ENCODE results near the gene TNFRSF12A.

Gene TNFRSF12A

DNA sequence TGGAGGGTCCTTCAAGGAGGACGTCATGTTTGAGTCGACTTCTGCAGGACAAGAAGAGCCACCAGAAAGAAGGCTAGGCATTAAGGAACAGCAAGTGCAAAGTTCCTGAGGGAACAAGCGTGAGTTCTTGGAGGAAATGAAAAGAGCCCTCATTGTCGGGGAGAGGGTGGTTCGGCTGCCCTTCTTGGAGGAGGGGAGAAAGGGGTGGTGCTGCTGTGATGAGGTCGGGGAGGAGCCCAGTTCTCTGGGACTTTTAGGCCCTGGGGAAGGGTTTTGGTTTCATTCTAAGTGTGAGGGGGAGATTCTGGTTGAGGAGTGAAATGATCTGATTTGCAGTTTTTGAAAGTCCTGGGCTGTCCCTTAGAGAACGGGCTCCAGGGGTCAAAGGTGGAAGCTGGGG lies 12.5 kb downstream of the TNFRSF12A start:
- H3K4me1 ChIP-seq (ENCODE audit: insufficient read depth, low read length): peaks cover 9% of the 10 kb centered on the region
- H3K27me3 ChIP-seq (ENCODE audit: control insufficient read depth in 1 of 2, insufficient read depth in 2 of 2, low read length in 2 of 2): peaks cover 23 to 64% of the 10 kb centered on the region in 2 donors
- H3K9me3 ChIP-seq (ENCODE audit: low read length): no peaks in the 10 kb centered on the region

DNA sequence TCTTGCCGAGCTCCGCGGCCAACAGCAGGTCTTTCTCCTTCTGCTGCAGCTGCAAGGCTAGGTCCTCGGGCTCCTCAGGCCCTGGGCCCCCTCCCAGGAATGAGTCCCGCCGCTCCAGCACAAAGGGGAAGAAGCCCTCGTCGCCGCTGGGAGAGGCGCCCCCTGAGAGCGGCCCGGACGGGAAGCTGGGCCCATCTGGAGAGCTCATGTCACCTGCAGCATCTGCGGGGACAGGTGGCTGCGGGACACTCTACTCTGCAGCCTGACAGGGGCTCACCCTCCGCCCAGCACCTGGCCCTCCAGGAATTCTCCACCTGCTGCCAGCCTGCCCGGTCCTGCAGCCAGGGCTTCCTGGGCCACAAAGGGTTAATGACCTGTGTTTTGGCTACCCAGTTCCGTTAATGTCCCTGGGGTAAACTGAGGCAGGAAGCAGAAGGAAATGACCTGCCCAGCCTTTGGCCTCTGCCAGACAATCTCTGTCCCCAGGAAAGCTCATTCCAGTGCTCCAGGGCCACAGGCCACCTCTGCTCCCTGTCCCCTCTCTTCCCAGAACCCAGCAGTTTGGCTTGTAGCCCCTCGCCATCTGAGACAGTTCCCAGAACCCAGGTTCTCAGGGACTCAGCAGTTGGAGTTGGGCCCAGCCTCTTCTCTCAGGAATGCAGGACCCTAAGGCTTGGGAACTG lies 15.3 kb downstream of the TNFRSF12A start:
- H3K36me3 ChIP-seq (ENCODE audit: insufficient read depth, low read length): no peaks in the 10 kb centered on the region
- H3K9ac ChIP-seq (ENCODE audit: low read length): no peak overlapping the region
- H3K27me3 ChIP-seq (ENCODE audit: control insufficient read depth in 1 of 2, insufficient read depth in 2 of 2, low read length in 2 of 2): peaks cover 25 to 65% of the 10 kb centered on the region in 2 donors
- H3K4me3 ChIP-seq (ENCODE audit: low read depth in 1 of 2, low read length in 2 of 2): no peak overlapping the region
- no peaks in the 10 kb centered on the region for H3K9me3 ChIP-seq (ENCODE audit: low read length)
- no peak overlapping the region for H3K27ac ChIP-seq (ENCODE audit: low read depth, low read length)
- H3K4me1 ChIP-seq (ENCODE audit: insufficient read depth, low read length): no peaks in the 10 kb centered on the region

More for the DNA sequence above, 12.5 kb downstream of the TNFRSF12A start:
- Histone ChIP-seq H3K36me3 (ENCODE audit: insufficient read depth, low read length) (no peaks in the 10 kb centered on the region), H3K4me3 (ENCODE audit: low read depth in 1 of 2, low read length in 2 of 2) (no peak overlapping the region), H3K27ac (ENCODE audit: low read depth, low read length) (no peak overlapping the region), H3K9ac (ENCODE audit: low read length) (no peak overlapping the region)

DNA sequence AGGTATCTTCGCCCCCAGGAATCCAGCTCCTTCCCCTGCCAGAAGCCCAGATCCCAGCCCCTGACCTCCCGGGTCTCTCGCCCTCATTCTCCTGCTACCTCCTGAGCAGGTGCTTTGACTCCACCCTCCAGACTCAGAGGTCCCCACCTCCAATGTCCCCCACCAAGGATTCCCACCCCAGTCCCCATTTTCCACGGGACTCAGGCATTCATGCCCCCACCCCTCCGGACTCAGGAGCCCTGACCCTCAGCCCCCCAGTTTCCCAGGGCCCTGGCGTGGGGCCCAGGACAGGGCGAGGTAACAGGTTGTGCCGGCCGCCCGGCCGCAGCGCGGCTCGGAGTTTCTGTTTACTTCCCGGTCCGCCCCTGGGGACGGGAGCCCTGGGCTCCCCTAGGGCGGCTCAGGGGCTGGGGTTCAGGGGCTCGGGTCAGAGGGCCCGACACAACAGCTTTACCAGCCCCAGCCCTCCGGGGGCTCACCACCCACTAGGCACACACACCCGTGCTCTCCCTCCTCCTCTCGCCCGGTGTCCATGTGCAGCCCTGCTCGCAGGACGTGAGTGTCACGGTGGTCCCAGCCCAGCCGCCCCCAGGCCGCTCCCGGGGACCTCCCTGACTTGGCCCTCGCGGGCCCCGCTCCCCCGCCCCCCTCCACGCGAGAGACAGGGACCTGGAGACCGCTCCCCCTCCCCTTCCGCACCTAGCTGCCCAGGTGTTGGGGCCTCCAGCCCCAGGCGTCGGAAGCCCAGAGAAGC lies 16.0 kb downstream of the TNFRSF12A start:
- H3K27ac ChIP-seq (ENCODE audit: low read depth, low read length): no peak overlapping the region
- H3K4me3 ChIP-seq (ENCODE audit: low read depth in 1 of 2, low read length in 2 of 2): no peak overlapping the region
- no peaks in the 10 kb centered on the region for H3K36me3 ChIP-seq (ENCODE audit: insufficient read depth, low read length)
- peaks cover 25 to 58% of the 10 kb centered on the region in 2 donors for H3K27me3 ChIP-seq (ENCODE audit: control insufficient read depth in 1 of 2, insufficient read depth in 2 of 2, low read length in 2 of 2)
- no peak overlapping the region for H3K9ac ChIP-seq (ENCODE audit: low read length)
- no peaks in the 10 kb centered on the region for H3K4me1 ChIP-seq (ENCODE audit: insufficient read depth, low read length)
- H3K9me3 ChIP-seq (ENCODE audit: low read length): no peaks in the 10 kb centered on the region

DNA sequence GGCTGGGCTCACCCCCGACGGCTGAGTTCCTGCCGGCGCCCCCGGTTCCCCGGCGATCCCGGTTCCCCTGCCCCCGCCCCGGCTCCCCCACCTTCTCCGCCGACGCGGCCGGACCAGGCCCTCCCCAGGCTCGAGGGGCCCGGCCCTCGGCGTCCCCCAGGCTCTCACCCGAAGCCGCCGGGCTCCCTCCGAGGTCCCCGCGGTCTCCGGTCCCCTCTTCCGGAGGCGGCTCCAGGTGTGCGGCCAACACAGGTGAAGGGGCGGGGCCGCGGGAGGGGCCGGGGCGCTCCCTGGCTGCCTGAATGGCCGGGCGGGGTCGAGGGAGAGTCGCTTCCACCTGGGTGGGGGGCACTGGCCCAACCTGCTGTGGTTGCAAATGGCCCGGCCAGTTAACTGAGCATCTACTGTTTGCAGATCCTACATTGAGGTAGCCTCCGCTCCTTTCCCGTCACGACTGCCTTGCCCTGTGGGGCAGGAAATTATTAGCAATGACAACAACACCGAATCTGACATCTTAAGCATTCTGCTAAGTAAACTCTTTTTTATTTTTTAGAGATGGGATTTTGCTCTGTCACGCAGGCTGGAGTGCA lies 16.7 kb downstream of the TNFRSF12A start, which contains the start of gene BICDL2:
Gene BICDL2, minus strand, starts transcription at position 219 of the 590 bp plus-strand sequence. CDS start 1,448 bp downstream, outside the sequence.
- no peaks in the 10 kb centered on the region for H3K4me1 ChIP-seq (ENCODE audit: insufficient read depth, low read length)
- H3K36me3 ChIP-seq (ENCODE audit: insufficient read depth, low read length): no peaks in the 10 kb centered on the region
- no peak within 1 kb of the TSS for H3K27ac ChIP-seq (ENCODE audit: low read depth, low read length)
- no peak within 1 kb of the TSS for H3K4me3 ChIP-seq (ENCODE audit: low read depth in 1 of 2, low read length in 2 of 2)
- no peaks in the 10 kb centered on the region for H3K9me3 ChIP-seq (ENCODE audit: low read length)
- H3K9ac ChIP-seq (ENCODE audit: low read length): no peak within 1 kb of the TSS
- peaks cover 25 to 53% of the 10 kb centered on the region in 2 donors for H3K27me3 ChIP-seq (ENCODE audit: control insufficient read depth in 1 of 2, insufficient read depth in 2 of 2, low read length in 2 of 2)

DNA sequence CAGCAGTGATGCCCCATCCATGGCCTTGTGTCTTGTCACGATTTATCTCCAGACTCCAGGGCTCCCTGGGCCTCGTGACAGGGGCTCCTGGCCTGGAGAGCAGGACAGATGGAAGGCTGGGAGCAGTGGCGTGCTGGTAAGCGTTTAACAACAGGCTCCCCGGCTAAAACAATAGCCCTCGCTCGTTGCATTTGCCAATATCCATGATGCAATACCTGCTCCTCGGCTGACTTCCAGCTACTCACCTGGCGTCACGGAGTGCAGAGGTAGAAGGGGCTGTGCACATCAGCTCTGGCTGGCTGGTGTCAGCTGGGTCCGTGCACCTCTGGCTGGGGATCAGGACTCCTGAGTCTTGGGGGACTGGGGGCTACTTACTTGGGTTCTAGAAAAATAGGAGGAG lies 18.1 kb downstream of the TNFRSF12A start:
- no peak overlapping the region for H3K27ac ChIP-seq (ENCODE audit: low read depth, low read length)
- no peaks in the 10 kb centered on the region for H3K4me1 ChIP-seq (ENCODE audit: insufficient read depth, low read length)
- H3K27me3 ChIP-seq (ENCODE audit: control insufficient read depth in 1 of 2, insufficient read depth in 2 of 2, low read length in 2 of 2): peaks cover 26 to 53% of the 10 kb centered on the region in 2 donors
- no peak overlapping the region for H3K4me3 ChIP-seq (ENCODE audit: low read depth in 1 of 2, low read length in 2 of 2)
- H3K36me3 ChIP-seq (ENCODE audit: insufficient read depth, low read length): no peaks in the 10 kb centered on the region
- H3K9ac ChIP-seq (ENCODE audit: low read length): no peak overlapping the region
- H3K9me3 ChIP-seq (ENCODE audit: low read length): no peaks in the 10 kb centered on the region

DNA sequence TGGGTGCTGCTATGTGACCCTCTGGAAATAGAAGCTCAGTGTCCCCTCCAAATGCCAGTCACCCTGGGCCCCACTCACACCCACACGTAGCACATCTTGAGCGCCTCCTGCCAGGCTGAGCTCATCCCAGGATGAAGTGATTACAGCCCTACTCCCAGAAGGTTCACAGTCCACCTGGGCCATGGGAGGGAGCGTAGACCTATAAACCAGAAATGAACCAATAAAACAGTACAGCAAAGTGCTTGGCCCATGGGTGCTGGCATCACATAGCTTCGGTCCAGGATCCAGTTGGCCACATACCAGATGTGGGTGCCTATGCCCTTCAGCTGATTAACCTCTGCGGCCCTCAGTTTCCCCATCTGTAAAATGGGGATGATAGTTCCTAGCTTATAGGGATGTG lies 18.7 kb downstream of the TNFRSF12A start:
- no peaks in the 10 kb centered on the region for H3K36me3 ChIP-seq (ENCODE audit: insufficient read depth, low read length)
- H3K9me3 ChIP-seq (ENCODE audit: low read length): no peaks in the 10 kb centered on the region
- H3K4me3 ChIP-seq (ENCODE audit: low read depth in 1 of 2, low read length in 2 of 2): no peak overlapping the region
- no peak overlapping the region for H3K9ac ChIP-seq (ENCODE audit: low read length)
- H3K4me1 ChIP-seq (ENCODE audit: insufficient read depth, low read length): no peaks in the 10 kb centered on the region
- H3K27ac ChIP-seq (ENCODE audit: low read depth, low read length): no peak overlapping the region
- peaks cover 31 to 57% of the 10 kb centered on the region in 2 donors for H3K27me3 ChIP-seq (ENCODE audit: control insufficient read depth in 1 of 2, insufficient read depth in 2 of 2, low read length in 2 of 2)

DNA sequence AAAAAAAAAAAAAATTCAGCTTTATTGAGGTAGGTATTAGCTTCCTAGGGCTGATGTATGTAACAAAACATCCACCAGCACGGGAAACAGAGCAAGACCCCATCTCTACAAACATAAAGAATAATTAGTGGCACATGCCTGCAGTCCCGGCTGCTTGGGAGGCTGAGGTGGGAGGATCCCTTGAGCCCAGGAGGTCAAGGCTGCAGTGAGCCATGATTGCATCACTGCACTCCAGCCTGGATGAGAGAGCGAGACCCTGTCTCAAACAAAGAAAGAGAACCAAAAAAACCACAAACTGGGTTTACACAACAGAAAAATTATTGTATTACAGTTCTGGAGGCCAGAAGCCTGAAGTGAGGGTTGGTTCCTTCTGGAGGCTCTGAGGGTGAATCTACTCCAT lies 22.2 kb downstream of the TNFRSF12A start:
- no peaks in the 10 kb centered on the region for H3K36me3 ChIP-seq (ENCODE audit: insufficient read depth, low read length)
- H3K9ac ChIP-seq (ENCODE audit: low read length): no peak overlapping the region
- peaks cover 31 to 63% of the 10 kb centered on the region in 2 donors for H3K27me3 ChIP-seq (ENCODE audit: control insufficient read depth in 1 of 2, insufficient read depth in 2 of 2, low read length in 2 of 2)

DNA sequence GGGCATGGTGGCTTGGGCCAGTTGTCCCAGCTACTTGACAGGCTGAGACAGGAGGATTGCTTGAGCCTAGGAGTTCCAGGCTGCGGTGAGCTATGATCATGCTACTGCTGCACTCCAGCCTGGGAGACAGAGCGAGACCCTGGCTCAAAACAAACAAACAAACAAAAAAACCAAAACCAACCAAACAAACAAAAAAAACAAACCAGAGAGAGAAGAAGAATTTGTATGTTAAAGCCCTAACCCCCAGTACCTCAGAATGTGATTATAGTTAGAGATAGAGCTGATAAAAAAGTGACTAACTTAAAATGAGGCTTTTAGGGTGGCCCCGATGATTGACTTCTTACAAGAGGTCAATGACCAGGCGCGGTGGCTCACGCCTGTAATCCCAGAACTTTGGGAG lies 24.5 kb downstream of the TNFRSF12A start:
- Histone ChIP-seq H3K27ac (ENCODE audit: low read depth, low read length) (no peak overlapping the region), H3K36me3 (ENCODE audit: insufficient read depth, low read length) (no peaks in the 10 kb centered on the region), H3K4me3 (ENCODE audit: low read depth in 1 of 2, low read length in 2 of 2) (no peak overlapping the region), H3K9ac (ENCODE audit: low read length) (no peak overlapping the region), H3K9me3 (ENCODE audit: low read length) (no peaks in the 10 kb centered on the region), H3K4me1 (ENCODE audit: insufficient read depth, low read length) (no peaks in the 10 kb centered on the region), H3K27me3 (ENCODE audit: control insufficient read depth in 1 of 2, insufficient read depth in 2 of 2, low read length in 2 of 2) (peaks cover 19 to 53% of the 10 kb centered on the region in 2 donors)

More for the DNA sequence above, 22.2 kb downstream of the TNFRSF12A start:
- H3K27ac ChIP-seq (ENCODE audit: low read depth, low read length): no peak overlapping the region
- H3K4me1 ChIP-seq (ENCODE audit: insufficient read depth, low read length): no peaks in the 10 kb centered on the region
- no peaks in the 10 kb centered on the region for H3K9me3 ChIP-seq (ENCODE audit: low read length)
- no peak overlapping the region for H3K4me3 ChIP-seq (ENCODE audit: low read depth in 1 of 2, low read length in 2 of 2)

DNA sequence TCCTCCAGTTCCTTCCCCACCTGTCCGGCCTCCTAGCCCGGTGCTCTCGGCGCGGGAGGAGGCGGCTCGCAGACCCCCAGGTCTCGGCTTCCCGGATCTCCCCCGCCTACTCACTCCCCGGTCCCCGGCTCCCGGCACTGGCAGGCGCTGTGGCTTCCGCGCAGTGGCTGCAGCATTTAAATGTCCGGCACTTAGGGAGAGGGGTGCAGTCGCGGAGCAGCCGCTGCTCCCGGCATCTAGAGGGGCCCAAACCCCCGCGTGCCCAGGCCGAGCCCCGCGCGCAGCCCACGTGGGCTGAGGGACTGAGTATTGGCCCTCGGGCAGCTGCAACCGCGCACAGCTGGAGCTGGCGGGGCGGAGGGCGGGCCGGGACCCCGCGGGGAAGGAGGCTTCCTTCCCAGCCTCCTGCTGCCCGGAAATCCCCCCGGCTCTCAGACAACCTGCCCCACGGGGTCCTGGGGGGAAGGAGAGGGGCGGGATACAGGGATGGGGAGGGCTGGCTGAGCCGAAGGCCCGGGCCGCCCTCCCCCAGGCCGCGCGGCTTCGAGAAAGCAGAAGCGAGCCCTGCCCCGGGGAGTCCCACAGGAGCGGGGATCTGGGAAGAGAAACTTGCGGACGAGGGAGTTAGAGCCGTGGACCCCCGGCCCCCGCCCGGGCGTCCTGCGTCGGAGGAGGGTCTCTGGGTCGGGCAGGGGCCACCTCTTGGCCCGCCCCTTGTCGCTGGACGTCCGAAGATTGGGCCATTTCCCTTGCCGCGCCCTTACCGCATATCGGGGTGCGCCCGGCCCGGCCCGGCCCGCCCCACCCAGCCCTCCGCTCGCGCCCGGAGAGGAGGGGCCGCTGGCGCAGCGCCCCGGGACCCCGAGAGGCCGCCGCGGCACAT lies 25.8 kb downstream of the TNFRSF12A start, which contains the start of gene MMP25:
Gene MMP25, plus strand, starts transcription at position 804 of the 883 bp plus-strand sequence. CDS start 357 bp downstream, outside the sequence.
- no peaks in the 10 kb centered on the region for H3K9me3 ChIP-seq (ENCODE audit: low read length)
- no peaks in the 10 kb centered on the region for H3K4me1 ChIP-seq (ENCODE audit: insufficient read depth, low read length)
- no peaks in the 10 kb centered on the region for H3K36me3 ChIP-seq (ENCODE audit: insufficient read depth, low read length)
- peaks cover 19 to 58% of the 10 kb centered on the region in 2 donors for H3K27me3 ChIP-seq (ENCODE audit: control insufficient read depth in 1 of 2, insufficient read depth in 2 of 2, low read length in 2 of 2)
- no peak within 1 kb of the TSS for H3K9ac ChIP-seq (ENCODE audit: low read length)
- H3K4me3 ChIP-seq (ENCODE audit: low read depth in 1 of 2, low read length in 2 of 2): peak within 1 kb of the TSS; percentile 31 to 43
- no peak within 1 kb of the TSS for H3K27ac ChIP-seq (ENCODE audit: low read depth, low read length)

DNA sequence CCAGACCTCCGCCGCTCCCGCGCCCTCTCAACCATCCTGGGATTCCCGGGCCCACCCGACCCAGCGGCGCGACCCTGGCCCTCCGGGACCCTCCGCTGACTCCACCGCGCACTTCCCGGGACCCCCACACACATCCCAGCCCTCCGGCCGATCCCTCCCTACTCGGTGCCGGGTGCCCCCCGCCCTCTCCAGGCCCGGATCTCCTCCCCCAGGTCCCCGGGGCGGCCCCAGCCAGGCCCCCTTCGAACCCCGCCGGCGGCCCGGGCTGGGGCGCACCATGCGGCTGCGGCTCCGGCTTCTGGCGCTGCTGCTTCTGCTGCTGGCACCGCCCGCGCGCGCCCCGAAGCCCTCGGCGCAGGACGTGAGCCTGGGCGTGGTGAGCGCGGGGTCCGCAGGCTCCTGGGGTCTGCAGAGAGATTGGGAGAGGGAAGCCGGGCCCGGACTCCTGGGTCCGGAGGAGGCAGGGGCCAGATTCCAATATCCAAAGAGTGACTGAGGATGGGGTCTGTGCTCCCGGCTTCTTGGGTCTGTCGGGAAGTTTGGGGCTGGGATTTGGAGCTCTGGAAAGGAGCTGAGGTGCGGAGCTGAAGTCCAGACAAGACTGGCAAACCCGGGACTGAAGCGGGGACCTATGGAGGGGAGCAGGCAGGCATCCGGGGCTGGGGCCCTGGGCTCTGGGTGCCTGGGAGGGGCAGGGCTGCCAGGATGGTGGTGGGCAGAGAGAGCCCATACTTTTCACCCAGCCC lies 26.6 kb downstream of the TNFRSF12A start:
- Histone ChIP-seq H3K27me3 (ENCODE audit: control insufficient read depth in 1 of 2, insufficient read depth in 2 of 2, low read length in 2 of 2) (peaks cover 19 to 58% of the 10 kb centered on the region in 2 donors), H3K9me3 (ENCODE audit: low read length) (no peaks in the 10 kb centered on the region), H3K9ac (ENCODE audit: low read length) (no peak overlapping the region), H3K4me3 (ENCODE audit: low read depth in 1 of 2, low read length in 2 of 2) (no peak overlapping the region), H3K4me1 (ENCODE audit: insufficient read depth, low read length) (no peaks in the 10 kb centered on the region), H3K36me3 (ENCODE audit: insufficient read depth, low read length) (no peaks in the 10 kb centered on the region), H3K27ac (ENCODE audit: low read depth, low read length) (no peak overlapping the region)
